ENCODE results near the gene C2orf68. TPM values are rescaled to one million over a fixed set of nuclear protein-coding genes. Genes with fewer than 3 reads are reported as not detected.
A peak's percentile ranks its signal among the peaks of the same experiment; 100 is the strongest.

Gene C2orf68
- total and polyA plus RNA-seq, 5 donors from 2014 or later = 17.4 to 43.9 (median 18.8) TPM

DNA sequence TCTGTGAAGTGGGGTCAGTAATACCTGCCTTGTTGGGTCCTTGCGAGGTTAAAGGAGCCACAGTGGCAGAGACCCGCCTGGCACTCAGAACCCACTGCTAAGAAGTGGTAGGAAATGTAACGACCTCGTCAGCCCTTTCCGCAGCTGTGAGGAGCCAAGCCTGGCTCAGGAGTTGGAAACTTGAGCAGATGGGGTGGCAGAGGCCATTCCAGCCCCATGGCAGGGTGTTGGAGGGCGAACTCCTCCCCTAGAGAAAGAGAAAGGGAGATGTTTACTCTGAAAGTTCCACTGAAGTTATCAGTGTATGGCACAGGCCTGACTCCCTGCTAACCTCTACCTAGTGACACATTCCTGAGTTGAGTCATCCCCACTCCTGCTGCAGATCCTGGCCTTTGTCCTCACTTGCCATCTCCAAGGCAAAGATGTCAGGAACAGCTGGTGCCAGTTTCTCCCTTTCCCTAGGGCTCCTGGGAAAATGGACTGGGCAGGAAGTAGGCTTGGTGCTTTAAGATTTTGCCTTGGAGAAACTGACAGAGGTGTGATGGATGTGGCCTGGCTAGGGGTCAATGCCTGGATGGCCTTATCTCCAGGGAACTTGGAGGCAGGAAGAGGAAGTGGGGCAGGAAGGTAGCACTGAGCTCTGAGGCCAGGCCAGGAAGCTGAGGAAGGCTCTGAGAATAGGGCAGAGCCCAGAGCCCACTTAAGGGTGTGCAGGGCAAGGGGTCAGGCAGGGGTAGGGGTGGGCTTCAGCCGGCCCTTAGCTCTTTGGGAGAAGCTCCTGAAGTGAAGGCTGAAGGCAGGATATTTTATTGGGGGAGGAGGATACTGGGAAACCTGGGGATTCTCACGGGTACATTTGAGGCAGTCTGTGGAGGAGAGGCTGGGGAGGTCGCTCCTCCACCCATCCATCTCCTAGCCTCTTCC is 26.7 kb downstream of the C2orf68 start:
- H3K9me3 Mint-ChIP-seq = peaks cover 0 to 1% (median 0%) of the 10 kb centered on the region in 7 donors
- peaks cover 16% of the 10 kb centered on the region for H3K36me3 Mint-ChIP-seq
- peaks cover 29% of the 10 kb centered on the region for H3K4me1 ChIP-seq (ENCODE audit: control insufficient read depth, insufficient read depth, low read length, poor library complexity, severe bottlenecking)
- no peaks in the 10 kb centered on the region for H3K27me3 Mint-ChIP-seq
- DNase-seq (peak in 1 of 3 donors; percentile 37), ATAC-seq (ENCODE audit: low read depth in 2 of 2) (peak; percentile 40 to 45)
- peaks cover 13% of the 10 kb centered on the region for H3K36me3 ChIP-seq (ENCODE audit: control insufficient read depth, insufficient read depth, low read length)
- H3K27ac Mint-ChIP-seq = peak overlapping the region; percentile 92 to 95 (median 93)
- H3K4me1 Mint-ChIP-seq = peaks cover 6 to 68% (median 41%) of the 10 kb centered on the region in 4 donors
- peak overlapping the region; percentile 76 for H3K27ac ChIP-seq (ENCODE audit: insufficient read depth, low read length, poor library complexity, severe bottlenecking)
- H3K4me3 Mint-ChIP-seq = peak overlapping the region; percentile 87 to 97 (median 92)
- H3K4me3 ChIP-seq (ENCODE audit: low read depth, low read length) = peak overlapping the region; percentile 80
- H3K9me3 ChIP-seq (ENCODE audit: control insufficient read depth in 2 of 2, low read length in 2 of 2) = no peaks in the 10 kb centered on the region
- H3K27me3 ChIP-seq (ENCODE audit: control insufficient read depth, insufficient read depth, low read length) = no peaks in the 10 kb centered on the region

DNA sequence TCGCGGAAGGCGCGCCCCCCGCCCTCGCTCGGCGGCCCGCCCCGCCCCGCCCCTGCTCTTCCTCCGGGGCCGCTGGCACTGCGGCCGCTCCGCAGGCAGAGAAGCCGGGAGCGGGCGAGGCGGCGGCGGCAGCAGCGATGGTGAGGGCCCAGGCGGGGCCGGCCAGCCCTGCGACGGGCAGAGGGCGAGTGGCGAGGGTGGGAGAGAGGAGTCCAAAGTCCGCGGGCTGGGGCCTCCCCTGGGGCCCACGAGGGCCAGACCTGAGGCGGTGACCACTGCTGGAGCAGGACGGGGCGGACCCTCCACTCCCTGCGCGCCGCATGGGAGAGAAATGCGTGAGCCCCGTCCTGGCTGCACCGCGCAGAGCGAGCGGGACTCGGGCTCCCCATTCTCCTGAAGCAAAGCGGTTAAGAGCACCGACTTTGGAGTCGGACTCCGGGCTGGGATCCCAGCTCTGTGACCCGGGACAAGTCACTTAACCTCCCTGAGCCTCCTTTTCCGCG is 27.5 kb downstream of the C2orf68 start, which contains the start of gene VAMP5:
TSS of gene VAMP5 (plus strand) at position 78 of the 503 bp plus-strand sequence. CDS start at position 138, 60 bp downstream.
- DNase-seq (peak; percentile 34 to 50 (median 47)), ATAC-seq (ENCODE audit: low read depth in 2 of 2) (peak; percentile 45 to 58)
- Mint-ChIP-seq H3K9me3 (peaks cover 0 to 1% (median 0%) of the 10 kb centered on the region in 7 donors), H3K27me3 (no peaks in the 10 kb centered on the region), H3K4me1 (peaks cover 6 to 74% (median 44%) of the 10 kb centered on the region in 4 donors), H3K36me3 (peaks cover 16% of the 10 kb centered on the region), H3K27ac (peak within 1 kb of the TSS; percentile 94 to 96 (median 95)), H3K4me3 (peak within 1 kb of the TSS; percentile 87 to 97 (median 92))
- no peaks in the 10 kb centered on the region for H3K27me3 ChIP-seq (ENCODE audit: control insufficient read depth, insufficient read depth, low read length)
- H3K9me3 ChIP-seq (ENCODE audit: control insufficient read depth in 2 of 2, low read length in 2 of 2) = no peaks in the 10 kb centered on the region
- H3K27ac ChIP-seq (ENCODE audit: insufficient read depth, low read length, poor library complexity, severe bottlenecking) = peak within 1 kb of the TSS; percentile 76
- peaks cover 34% of the 10 kb centered on the region for H3K4me1 ChIP-seq (ENCODE audit: control insufficient read depth, insufficient read depth, low read length, poor library complexity, severe bottlenecking)
- H3K36me3 ChIP-seq (ENCODE audit: control insufficient read depth, insufficient read depth, low read length) = peaks cover 13% of the 10 kb centered on the region
- H3K4me3 ChIP-seq (ENCODE audit: low read depth, low read length) = peak within 1 kb of the TSS; percentile 81

DNA sequence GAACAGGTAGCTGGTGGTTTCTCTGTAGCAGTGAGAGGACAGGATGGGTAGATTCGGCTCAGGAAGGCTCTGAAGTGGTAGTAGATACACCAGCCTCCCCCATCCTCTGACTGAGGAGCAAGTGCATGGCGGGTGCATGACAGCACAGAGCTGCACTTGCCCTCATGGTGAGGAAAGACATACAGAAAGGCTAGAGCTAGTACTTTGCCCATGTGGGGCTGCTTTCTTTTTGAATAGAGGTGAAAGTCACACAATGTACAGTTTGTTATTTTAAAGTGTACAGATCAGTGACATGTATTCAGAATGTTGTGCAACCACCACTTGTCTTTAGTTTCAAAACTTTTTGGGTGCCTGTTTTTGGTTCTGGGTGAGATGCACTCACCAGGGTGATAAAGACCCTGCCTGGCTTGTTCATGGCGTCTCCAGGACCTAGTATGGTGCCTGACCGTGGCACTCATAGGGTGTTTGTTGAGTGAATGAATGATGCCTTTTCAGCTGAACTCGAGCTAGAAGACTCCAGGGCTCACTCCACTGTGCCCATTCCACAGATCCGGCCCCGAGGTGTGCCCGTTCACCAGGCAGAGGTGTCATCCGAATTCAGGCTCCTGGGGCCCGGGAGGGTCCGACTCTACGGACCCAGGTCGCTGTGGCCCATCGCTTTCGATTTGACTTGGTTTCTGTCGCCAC is 28.1 kb downstream of the C2orf68 start:
- DNase-seq = peak in 2 of 3 donors; percentile 33 to 62
- Mint-ChIP-seq H3K27me3 (no peaks in the 10 kb centered on the region), H3K9me3 (peaks cover 0 to 1% (median 0%) of the 10 kb centered on the region in 7 donors), H3K4me3 (peak overlapping the region; percentile 83 to 94 (median 88)), H3K4me1 (peaks cover 6 to 79% (median 46%) of the 10 kb centered on the region in 4 donors), H3K27ac (peak overlapping the region; percentile 94 to 96 (median 94)), H3K36me3 (peaks cover 18% of the 10 kb centered on the region)
- H3K4me1 ChIP-seq (ENCODE audit: control insufficient read depth, insufficient read depth, low read length, poor library complexity, severe bottlenecking) = peaks cover 39% of the 10 kb centered on the region
- H3K4me3 ChIP-seq (ENCODE audit: low read depth, low read length) = peak overlapping the region; percentile 81
- ATAC-seq (ENCODE audit: low read depth in 2 of 2) = peak; percentile 70 to 71
- H3K27ac ChIP-seq (ENCODE audit: insufficient read depth, low read length, poor library complexity, severe bottlenecking) = peak overlapping the region; percentile 76
- H3K27me3 ChIP-seq (ENCODE audit: control insufficient read depth, insufficient read depth, low read length) = no peaks in the 10 kb centered on the region
- no peaks in the 10 kb centered on the region for H3K9me3 ChIP-seq (ENCODE audit: control insufficient read depth in 2 of 2, low read length in 2 of 2)
- H3K36me3 ChIP-seq (ENCODE audit: control insufficient read depth, insufficient read depth, low read length) = peaks cover 13% of the 10 kb centered on the region

DNA sequence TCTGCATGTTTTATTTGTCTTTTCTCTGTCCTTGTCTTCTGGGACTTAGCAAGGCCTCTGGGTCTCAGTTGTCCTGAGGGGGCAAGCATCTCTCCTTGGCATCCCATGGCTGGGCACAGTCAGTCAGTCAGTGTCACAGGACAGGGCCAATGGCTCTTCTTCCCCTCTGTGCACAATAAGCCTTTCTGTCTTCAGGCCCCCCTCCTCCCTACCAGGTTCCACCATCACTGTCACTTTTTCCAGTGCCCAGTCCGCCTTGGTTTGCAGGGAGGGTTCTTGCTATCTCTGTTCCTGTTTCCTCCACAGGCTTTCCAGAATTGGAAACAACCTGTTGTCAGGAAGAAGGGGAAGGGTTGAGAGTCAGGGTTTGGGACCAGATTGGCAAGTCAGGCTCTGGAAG is 29.4 kb downstream of the C2orf68 start:
- Mint-ChIP-seq H3K36me3 (peaks cover 20% of the 10 kb centered on the region), H3K4me1 (peaks cover 6 to 79% (median 47%) of the 10 kb centered on the region in 4 donors), H3K4me3 (peak overlapping the region in 3 of 4 donors; percentile 30 to 79 (median 38)), H3K27me3 (no peaks in the 10 kb centered on the region), H3K9me3 (peaks cover 0 to 1% (median 0%) of the 10 kb centered on the region in 7 donors), H3K27ac (peak overlapping the region in 1 of 3 donors; percentile 63)
- Histone ChIP-seq H3K4me3 (ENCODE audit: low read depth, low read length) (no peak overlapping the region), H3K27ac (ENCODE audit: insufficient read depth, low read length, poor library complexity, severe bottlenecking) (peak overlapping the region; percentile 16), H3K9me3 (ENCODE audit: control insufficient read depth in 2 of 2, low read length in 2 of 2) (no peaks in the 10 kb centered on the region), H3K4me1 (ENCODE audit: control insufficient read depth, insufficient read depth, low read length, poor library complexity, severe bottlenecking) (peaks cover 48% of the 10 kb centered on the region), H3K36me3 (ENCODE audit: control insufficient read depth, insufficient read depth, low read length) (peaks cover 13% of the 10 kb centered on the region), H3K27me3 (ENCODE audit: control insufficient read depth, insufficient read depth, low read length) (no peaks in the 10 kb centered on the region)
- no peak for ATAC-seq (ENCODE audit: low read depth in 2 of 2)
- DNase-seq = no peak

DNA sequence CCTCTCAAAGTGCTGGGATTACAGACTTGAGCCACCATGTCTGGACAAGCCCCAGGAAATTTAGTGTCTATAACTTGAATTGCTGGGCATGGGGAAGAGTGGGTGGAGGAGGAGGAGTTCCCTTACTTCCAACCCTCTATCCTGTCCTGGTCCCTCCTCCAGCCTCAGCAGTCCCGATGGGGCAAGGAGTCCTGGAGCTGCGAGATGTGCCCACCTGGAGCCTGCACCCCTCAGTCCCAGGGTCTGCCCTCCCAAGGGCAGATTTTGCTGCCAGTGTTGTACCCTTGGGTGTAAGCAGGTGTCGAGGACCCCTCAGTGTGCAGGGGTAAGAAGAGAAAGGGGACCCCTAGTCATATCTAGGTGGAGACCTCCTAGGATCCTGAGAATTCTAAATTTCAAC is 31.7 kb downstream of the C2orf68 start:
- Mint-ChIP-seq H3K9me3 (peaks cover 0 to under 1% (median 0%) of the 10 kb centered on the region in 7 donors), H3K36me3 (peaks cover 20% of the 10 kb centered on the region), H3K4me1 (peaks cover 6 to 69% (median 42%) of the 10 kb centered on the region in 4 donors), H3K27ac (peak overlapping the region in 2 of 3 donors; percentile 72 to 78), H3K4me3 (peak overlapping the region; percentile 44 to 95 (median 48)), H3K27me3 (no peaks in the 10 kb centered on the region)
- Histone ChIP-seq H3K9me3 (ENCODE audit: control insufficient read depth in 2 of 2, low read length in 2 of 2) (no peaks in the 10 kb centered on the region), H3K27me3 (ENCODE audit: control insufficient read depth, insufficient read depth, low read length) (no peaks in the 10 kb centered on the region), H3K4me1 (ENCODE audit: control insufficient read depth, insufficient read depth, low read length, poor library complexity, severe bottlenecking) (peaks cover 43% of the 10 kb centered on the region), H3K27ac (ENCODE audit: insufficient read depth, low read length, poor library complexity, severe bottlenecking) (no peak overlapping the region), H3K4me3 (ENCODE audit: low read depth, low read length) (no peak overlapping the region), H3K36me3 (ENCODE audit: control insufficient read depth, insufficient read depth, low read length) (peaks cover 13% of the 10 kb centered on the region)
- DNase-seq = no peak
- ATAC-seq (ENCODE audit: low read depth in 2 of 2) = no peak

DNA sequence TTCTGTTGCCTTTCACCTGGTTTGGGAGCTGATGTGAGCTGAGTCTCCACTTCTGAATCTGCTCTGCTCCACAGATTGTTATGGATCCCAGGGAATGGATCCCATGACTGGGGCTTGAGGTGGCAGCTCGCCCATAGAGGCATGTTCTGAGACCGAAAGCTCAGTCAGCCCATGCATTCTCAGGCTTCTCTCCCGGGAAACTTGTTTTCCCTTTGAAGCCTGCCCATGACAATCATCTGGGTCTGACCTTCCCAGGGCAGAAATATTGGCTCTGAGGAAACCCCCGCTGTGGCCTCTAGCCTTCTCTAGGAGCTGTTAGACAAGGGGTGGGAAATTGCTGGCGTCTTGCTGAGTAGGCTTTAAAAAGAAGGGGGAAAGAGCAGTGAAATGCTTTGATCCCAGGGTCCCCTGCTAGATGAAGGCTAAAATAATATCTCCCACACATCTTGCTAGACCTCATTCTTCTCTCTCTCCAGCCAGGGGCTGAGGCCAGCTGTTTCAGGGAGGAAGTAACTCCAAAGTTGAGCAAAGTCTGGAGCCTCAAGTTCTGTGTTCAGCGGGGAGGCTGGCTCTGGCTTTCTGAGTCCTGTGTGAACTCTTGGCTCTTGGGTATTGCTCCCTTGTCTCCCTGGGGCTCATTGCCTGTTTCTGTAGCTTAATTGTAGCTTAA is 32.5 kb downstream of the C2orf68 start:
- Mint-ChIP-seq H3K9me3 (no peaks in the 10 kb centered on the region), H3K27me3 (no peaks in the 10 kb centered on the region), H3K36me3 (peaks cover 20% of the 10 kb centered on the region), H3K4me1 (peaks cover 6 to 62% (median 36%) of the 10 kb centered on the region in 4 donors), H3K27ac (peak overlapping the region; percentile 90 to 99 (median 92)), H3K4me3 (peak overlapping the region; percentile 95 to 98 (median 96))
- peak overlapping the region; percentile 86 for H3K4me3 ChIP-seq (ENCODE audit: low read depth, low read length)
- peaks cover 13% of the 10 kb centered on the region for H3K36me3 ChIP-seq (ENCODE audit: control insufficient read depth, insufficient read depth, low read length)
- peak overlapping the region; percentile 70 for H3K27ac ChIP-seq (ENCODE audit: insufficient read depth, low read length, poor library complexity, severe bottlenecking)
- no peak for DNase-seq
- no peaks in the 10 kb centered on the region for H3K27me3 ChIP-seq (ENCODE audit: control insufficient read depth, insufficient read depth, low read length)
- H3K9me3 ChIP-seq (ENCODE audit: control insufficient read depth in 2 of 2, low read length in 2 of 2) = no peaks in the 10 kb centered on the region
- H3K4me1 ChIP-seq (ENCODE audit: control insufficient read depth, insufficient read depth, low read length, poor library complexity, severe bottlenecking) = peaks cover 35% of the 10 kb centered on the region
- no peak for ATAC-seq (ENCODE audit: low read depth in 2 of 2)
